Suppressor macrophage (primary cell): ENCODE measurements around the gene TSTD2.

ENCODE experiments used
- DNase-seq, 4 experiments: peaks; one replicate each; pipeline ENCODE4 v3.0.0-alpha.2; 2020 to 2022
- total RNA-seq, 17 experiments: gene quantifications; one replicate each; lab custom pipeline; 2026; ENCODE audit warnings: mixed read lengths in 6 of 17, inconsistent platforms in 3 of 17; lab: John Stamatoyannopoulos, UW

Gene TSTD2
- total RNA-seq = 7.3 to 22.1 (median 17.6) reads per million in 17 experiments

DNA sequence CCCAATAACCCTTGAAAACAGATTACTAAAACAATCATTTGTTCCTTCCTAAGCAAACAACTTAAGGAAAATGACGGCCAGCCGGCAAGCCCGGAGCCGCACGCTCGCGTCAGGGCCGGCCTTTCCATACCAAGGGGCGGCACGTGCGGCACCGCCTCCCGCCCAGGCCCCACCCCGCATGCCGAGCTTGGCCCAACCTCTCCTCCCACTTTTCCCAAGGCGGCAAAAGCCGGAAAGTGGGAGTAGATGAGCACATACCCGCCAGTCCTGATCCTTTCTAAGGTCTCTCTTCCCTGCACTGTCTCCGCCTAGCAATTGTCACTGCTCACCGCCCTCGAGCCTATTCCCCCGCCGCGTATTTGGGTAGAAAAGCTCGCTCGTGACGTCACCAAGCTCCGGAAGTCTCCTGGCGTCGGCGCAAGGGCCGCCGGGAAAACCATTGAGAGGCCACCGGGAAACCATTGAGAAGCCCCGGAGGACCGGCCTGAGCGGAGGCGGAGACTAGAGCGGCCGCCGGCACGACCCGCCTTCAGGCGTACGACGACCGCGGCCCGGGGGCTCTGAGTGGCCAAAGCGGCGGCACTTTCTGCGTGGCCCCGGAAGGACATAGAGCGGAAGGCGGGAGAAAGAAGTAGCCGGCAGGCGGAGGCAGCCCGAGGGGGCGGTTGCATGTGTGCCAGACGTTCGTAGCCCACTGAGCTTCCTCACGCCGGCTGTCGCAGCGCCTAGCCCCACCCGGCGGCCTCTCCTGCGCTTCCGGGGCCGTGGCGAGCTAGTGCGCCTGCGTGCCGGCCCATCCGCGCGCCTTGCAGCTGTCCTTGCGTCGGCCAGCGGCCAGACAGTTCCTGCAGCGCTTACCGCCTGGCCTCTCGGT is at the start of gene TSTD2, which contains the start of gene NCBP1:
Gene TSTD2 (minus strand): TSS at position 384 of the 874 bp plus-strand sequence. CDS start 5,806 bp downstream, outside the sequence.
Gene NCBP1 (plus strand): TSS at position 837 of the 874 bp plus-strand sequence. CDS start 61 bp downstream, outside the sequence.
- DNase-seq = peak; percentile 98 to 99 (median 99)

DNA sequence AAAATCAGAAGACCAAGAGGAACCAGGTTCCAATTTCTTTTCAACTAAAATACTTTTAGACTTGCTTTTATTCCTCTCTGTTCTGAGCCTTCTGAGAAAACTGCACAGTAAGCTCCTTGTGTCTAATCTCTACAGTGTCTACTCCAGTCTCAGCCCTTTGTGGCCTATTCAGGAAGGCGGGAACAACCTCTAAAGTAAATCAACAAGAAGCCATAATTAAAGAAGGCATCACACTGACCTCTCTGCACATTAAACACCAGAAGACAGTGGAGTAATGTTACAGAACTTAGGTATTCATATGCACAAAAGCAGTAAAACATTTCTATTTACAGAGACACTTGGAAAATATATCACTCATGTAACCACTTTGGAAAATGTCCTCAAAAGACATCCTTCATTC is 49.1 kb upstream of the TSTD2 start:
- DNase-seq = no peak

DNA sequence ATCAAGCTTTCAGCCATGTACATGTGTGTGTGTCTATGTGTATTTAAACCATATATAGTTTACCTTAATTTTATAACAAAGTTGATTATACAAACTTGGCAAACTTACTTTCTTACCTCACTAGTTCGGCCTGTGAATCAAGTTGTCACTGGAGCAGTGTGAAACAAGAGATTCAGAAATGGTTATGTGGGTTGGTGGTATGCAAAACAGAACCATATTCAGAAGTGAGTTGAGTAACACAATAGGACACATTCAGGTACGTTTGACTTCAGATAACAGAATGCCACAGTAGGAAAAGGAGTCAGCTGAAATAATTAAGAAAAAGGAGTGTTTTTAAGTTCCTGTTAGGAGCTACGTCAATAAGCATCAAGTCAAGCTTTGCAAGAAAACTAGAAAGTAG is 42.5 kb upstream of the TSTD2 start:
- no peak for DNase-seq

DNA sequence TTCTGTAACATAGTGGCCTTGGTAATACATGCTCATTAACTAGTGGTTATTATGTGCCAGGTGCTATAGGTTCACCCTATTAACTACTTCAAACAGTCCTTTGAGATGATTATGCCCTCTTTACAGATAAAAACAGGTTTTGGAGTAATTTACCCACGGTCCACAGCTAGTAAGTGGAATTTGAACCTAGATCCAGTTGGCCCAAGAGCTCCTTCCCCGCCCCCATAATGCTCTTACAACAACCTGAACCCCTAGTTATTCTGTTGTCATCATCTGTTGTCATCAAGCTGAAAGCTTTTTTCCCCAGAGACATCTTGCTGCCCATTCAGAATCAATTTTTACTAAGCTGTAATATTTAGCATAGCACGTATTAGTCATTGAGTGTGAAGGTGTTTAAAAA is 40.8 kb upstream of the TSTD2 start:
- no peak for DNase-seq

DNA sequence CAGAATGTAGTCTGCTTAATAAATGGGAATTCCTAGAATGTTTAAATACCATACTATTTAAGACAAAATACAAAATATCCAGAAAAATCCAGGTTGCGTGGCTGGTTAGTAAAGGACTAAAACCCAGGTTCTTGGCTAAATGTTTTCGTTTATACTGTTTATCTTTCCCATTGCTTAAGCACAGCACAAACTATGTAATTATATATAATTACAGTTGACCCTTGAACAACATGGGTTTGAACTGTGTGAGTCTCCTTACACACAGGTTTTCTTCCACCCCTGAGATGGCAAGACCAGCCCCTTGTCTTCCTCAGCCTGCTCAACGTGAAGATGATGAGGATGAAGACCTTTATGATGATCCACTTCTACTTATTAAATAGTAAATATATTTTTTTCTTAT is 39.2 kb upstream of the TSTD2 start:
- no peak for DNase-seq

DNA sequence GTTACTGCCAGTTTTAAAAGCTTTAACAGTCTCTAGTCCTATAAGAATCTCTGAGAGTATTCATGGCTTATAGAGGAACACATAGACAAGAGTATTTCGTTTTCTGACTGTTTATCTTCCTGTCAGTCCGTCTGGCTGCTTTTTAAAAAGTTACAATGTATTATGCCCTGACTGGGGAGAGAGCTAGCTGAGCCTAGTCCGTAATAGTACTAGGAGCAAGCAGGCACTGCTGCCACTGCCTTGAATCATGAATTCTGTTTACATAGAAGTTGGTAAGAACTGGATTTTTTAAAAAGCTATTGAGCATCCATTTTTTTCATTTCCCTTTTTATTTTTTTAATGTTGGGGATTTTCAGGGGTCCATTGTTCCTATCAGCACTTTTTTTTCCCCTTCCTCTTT is 37.4 kb upstream of the TSTD2 start:
- DNase-seq = no peak

DNA sequence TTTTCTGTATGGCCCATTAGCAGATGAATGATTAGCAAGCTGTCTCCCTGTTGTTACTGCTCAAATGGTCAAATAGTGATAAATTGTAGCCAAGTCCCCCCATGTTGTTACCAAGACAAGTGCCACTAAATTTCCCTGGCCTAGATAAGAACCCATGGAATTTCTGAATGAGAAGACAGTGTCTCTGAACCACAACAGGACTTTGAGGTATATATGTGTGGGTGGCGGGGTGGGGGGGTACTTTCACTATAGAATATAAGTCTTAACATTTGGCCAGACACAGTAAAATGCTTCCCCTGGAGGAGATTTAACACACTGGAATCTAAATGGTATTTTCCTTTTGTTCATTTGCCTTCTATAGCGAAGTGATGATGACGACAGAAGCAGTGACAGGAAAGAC is 35.3 kb upstream of the TSTD2 start:
- DNase-seq = no peak

DNA sequence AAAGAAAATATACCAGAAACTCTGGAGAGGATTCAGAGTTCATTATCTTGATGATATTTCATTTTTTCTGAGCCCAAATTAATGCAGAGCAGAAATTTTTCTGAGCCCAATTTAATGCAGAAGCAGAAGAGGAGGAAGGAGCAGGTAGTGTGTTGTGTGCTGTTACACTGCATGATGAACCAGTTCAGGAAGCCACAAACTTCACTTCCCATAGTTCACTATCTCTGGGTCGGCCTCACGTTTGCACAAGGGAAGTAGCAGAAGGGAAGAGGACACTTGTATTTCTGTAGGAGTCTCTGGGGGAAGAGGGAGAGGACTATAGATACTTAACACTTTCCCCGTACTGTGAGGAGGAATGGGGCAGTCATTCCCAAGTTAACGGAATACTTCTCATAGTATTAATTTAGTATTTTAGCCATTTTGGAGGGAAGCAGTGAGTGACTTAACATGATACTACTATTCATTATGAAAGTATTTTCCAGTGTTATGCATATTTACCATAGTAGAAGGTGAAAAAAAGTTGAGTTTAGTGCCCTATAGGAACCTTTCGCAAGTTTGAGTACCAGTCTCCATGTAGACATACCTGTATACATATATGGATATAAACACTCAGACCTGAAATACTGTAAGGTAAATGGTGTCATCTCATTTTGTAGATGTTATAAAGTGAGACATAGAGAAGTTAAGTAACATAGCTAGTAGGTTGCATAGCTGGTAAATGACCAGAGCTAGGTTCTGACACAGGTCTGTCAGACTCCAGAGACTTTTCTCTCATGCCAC is 33.9 kb upstream of the TSTD2 start:
- DNase-seq = peak; percentile 17 to 60 (median 40)

DNA sequence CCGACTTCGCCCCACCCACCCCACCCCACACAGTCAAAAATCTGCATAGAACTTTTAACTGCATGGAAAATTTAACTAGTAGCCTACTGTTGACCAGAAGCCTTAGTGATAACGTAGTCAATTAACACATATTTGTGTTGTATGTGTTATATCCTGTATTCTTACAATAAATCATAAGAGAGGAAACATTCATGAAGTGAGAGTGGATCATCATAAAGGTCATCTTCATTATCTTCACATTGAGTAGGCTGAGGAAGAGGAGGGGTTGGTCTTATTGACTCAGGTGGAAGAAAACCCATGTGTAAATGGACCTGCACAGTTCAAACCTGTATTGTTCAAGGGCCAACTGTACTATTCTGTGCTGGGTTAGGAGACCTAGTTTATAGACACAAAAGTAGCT is 32.6 kb upstream of the TSTD2 start:
- DNase-seq = no peak

DNA sequence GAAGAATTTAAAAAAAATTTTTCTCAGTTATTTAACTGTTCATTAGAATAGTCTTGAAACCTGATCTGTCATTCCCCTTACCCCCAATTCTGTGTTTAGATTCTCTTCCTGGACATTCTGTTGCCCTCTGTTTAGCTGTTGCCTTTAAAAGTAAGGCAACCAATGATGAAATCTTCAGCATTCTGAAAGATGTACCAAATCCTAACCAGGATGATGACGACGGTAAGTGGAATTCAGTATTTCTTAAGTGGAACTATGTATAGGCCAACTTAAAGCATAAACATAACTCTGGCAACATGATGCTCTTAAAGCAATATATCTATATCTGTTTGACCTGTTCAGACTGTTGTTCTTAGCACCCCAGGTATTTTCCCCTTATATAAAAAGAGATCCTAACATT is 27.7 kb upstream of the TSTD2 start:
- DNase-seq = no peak

DNA sequence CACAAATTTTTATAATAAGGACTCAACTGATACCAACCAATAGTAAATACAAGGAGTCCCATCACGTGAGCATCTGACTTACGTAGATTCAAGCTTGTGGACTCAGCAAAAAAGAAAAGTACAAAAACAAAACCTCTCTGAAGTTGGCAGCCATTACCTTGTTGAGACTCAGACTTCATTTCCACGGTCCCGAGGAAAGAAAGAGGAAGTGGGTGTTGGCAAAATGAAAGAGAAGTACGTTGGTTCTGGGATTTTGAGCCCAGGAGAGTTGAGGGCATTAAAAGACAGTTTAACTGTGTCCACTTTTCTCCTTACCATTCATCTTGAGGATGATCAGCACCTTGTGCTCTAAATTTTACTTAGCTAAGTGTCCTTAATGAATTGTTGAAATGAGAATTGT is 27.2 kb upstream of the TSTD2 start:
- peak; percentile 42 to 71 (median 60) for DNase-seq

DNA sequence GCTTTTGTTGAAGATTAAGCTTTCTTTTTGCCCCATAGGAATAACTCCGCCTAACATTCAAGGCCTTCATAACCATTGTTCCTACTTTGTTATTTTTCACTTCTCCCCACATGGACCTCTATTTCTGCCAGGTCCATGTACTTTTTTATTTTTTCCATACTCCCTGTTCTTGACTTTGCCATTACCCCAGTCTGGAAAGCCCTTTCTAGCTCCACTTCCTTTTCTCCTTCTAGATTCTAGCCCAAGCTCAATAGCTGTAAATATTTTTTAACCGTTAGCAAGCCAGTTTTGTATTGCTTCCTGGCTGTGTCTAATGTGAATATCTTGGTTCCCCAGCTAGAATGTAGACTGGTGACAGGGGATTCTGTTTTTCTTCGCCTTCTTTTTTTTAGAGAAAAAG is 26.6 kb upstream of the TSTD2 start:
- peak in 3 of 4 experiments; percentile 15 to 32 (median 21) for DNase-seq

DNA sequence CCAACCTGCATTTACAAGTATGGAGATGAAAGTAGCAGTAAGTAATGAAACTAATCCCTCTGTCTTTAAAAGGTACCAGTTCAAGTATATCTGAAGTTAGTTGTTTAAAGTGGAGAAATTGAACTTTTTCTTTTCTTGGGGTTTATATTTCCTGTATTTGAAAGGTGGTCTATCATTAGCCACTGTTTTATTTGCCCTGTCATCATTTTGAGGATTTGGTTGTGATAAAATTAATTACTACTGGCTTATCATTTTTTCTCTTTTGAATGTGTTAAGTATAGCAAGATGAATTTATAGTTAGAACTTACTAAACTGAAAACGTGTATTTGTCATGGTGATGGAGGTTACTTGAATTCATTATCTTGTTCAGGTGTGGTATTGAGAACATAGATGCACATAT is 25.5 kb upstream of the TSTD2 start:
- DNase-seq = no peak

DNA sequence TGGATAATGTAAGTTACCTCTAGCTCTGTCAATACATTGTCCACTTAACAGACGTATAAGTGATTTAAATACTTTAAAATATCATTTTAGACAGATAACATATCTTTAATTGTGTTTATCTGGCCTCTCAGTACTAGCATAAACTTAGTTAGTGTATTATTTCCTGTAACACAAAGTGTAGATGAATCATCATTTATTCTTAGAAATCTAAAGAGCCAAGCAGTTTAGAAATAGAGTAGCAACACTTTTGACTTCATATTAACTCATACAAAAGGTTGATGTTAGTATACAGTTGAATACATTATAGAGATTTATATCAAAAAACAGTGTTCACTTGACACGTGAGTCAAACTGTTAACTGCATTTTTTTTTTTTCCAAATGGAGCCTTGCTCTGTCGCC is 18.5 kb upstream of the TSTD2 start:
- DNase-seq = no peak

DNA sequence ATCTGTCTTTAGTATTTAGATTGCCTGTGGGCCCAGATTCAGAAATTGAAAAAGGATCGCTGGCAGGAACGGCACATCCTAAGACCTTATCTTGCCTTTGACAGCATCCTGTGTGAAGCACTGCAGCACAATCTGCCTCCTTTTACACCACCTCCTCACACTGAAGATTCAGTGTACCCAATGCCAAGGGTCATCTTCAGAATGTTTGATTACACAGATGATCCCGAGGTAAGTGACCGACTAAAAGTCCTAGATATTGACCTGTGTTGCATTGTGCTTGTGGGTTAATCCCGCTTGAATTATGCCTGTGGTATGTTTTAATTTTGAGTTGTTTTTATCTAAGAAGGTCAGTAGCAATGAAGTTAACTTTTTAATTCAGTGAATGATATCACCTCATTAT is 14.8 kb upstream of the TSTD2 start:
- no peak for DNase-seq

DNA sequence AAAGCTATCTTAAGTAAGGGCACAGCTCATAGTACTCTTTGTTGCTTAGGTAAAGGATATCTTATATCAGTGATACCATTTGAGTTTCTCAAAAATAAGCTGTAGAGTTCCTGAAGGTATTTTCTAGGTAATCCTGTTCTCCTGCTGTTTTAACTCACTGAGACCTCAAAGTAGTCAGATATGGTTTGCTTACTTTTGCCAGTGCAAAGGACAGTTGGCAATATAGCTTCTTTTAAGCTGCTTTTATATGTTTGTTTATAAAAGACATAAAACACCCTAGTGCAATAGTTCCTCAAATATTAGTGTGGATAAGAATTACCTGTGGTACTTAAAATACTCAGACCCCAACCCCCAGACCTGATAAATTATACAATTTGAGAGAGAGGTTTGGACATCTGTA is 12.6 kb upstream of the TSTD2 start:
- DNase-seq = no peak

DNA sequence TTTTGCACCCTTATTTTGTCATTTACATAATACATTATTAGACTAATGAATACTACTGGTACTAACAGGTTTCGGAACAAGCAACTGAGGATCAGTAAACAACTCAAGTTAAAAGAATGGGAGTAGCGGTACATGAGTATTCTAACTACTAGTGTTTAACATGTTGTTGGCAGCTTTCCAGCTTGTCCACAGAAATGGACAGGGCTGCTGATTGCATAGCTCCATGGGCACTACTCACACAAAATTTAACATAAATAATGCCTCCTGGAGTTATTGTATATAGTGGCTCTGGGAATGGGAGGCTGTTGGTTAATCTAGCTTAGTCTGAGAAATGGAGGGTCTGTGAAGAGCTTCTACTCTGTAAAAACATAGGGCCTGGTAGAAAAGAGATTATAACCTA is 7.2 kb upstream of the TSTD2 start:
- no peak for DNase-seq

DNA sequence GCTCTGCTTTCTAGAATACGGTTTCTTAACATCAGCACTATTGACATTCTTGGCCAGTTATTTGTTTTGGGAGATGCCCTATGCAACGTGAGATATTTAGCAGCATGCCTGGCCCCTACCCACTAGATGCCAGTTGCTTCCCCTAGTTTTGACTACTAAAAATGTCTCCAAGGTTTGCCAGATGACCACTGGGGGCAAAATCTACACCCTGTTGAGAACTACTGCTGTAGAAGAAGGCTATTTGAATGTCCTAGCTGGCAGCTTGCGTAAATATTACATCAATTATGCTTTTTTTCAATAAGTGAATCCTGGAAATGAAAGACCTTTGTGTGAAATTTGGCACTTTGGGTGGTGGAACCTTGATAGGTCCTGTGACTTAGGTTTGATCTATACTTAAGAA is 5.5 kb upstream of the TSTD2 start:
- DNase-seq = peak in 1 of 4 experiments; percentile 5

DNA sequence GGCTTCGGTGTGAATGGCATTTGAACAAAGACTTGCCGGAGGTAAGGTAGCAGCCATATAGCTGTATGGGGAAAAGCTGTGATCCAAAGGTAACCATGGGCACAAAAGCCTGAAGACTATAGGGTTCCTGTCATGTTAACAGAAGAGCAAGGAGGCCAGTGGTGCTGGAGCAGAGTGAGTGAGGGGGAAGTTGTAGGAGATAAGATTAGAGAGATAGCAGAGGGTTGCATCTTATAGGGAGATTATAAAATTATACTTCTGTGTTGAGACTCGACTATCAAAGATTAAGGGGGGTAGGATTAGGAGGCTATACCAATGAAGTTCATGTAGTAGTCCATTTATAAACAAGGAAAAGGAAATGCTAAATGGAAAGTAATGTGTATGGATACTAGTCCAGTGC is 3.7 kb upstream of the TSTD2 start:
- DNase-seq = no peak

DNA sequence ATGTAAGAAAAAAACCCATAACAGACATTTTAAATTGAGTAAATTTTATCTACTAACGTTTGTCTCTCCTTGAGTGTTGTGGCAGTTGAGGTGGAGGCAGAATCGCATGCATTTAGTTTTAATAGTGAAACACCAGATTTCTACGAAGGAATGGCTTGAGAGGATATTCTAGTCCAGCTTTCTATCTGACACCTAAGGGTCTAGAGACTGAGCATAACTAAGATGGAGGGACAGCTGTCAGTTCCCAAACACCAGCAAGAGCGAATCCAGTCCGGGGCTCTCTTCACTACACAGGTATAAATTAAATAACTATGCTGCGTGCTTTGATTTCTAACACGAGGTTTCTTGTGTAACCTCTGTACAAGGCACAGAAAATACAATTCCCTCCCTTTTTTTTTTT is 1.9 kb upstream of the TSTD2 start:
- DNase-seq = no peak

DNA sequence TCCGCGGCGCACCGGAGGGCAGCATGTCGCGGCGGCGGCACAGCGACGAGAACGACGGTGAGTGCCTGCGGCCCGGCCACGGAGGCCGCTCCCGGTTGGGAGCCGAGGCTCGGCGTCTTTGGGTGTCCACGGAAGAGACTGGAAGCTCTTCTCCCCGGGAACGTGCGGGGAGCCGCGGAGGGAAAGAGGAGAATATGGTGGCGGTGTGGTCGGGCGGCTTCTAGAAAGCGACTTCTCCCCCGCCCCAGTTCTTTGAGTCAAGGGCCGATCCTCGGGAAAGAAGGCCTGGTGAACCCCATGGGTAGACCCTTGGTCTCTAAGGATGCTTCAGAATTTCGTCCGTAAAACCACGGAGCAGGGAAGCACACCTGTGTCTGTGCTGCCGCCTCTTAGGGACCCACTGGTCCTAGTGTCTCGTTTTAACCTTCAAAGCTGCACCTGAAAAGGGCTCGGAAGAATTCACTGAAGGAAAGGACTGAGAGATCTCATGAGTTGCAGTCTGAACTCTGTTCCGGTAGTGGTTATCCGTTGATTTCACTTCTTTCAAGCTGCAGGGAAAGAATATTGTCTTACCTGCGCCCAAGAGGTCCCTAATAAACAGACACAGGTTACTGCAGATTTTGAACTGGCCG is 807 bp upstream of the TSTD2 start:
- peak in 3 of 4 experiments; percentile 4 to 17 (median 10) for DNase-seq

DNA sequence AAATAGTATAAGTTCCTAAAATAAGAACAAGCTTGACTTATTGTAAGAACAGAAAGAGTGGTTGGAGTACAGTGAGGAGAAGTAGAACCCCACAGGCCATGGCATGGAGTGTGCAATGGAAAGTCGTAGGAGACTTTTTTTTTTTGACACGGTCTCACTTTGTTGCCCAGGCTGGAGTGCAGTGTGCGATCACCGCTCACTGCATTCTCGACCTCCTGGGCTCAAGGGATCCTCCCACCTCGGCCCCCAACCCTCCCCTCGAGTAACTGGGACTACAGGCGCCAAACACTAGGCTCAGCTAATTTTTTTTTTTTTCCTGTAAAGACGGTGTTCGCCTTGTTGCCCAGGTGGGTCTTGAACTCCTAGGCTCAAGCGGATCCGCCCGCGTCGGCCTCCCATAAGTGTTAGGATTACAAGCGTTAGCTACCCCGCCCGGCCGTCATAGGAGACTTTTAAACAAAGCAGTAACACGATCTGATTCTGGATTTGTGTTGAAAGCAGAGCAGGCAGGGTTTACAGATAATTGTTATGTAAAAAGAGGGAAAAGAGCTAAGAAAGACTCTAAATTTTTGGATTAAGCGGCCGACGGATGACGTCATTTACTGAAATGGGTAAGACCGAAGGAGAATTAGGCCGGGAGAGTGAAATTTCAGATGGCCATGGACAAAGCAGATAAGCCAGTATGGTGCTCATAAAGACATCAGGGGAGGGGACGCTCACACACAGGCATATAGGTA is 752 bp downstream of the TSTD2 start:
- peak in 3 of 4 experiments; percentile 12 to 62 (median 23) for DNase-seq
